ENCODE measurements around the gene BMP8A.

GRCh38 chr1:39539252-39539790, 47.9 kb downstream of the BMP8A start:
- TF ChIP-seq, protein P1, sequence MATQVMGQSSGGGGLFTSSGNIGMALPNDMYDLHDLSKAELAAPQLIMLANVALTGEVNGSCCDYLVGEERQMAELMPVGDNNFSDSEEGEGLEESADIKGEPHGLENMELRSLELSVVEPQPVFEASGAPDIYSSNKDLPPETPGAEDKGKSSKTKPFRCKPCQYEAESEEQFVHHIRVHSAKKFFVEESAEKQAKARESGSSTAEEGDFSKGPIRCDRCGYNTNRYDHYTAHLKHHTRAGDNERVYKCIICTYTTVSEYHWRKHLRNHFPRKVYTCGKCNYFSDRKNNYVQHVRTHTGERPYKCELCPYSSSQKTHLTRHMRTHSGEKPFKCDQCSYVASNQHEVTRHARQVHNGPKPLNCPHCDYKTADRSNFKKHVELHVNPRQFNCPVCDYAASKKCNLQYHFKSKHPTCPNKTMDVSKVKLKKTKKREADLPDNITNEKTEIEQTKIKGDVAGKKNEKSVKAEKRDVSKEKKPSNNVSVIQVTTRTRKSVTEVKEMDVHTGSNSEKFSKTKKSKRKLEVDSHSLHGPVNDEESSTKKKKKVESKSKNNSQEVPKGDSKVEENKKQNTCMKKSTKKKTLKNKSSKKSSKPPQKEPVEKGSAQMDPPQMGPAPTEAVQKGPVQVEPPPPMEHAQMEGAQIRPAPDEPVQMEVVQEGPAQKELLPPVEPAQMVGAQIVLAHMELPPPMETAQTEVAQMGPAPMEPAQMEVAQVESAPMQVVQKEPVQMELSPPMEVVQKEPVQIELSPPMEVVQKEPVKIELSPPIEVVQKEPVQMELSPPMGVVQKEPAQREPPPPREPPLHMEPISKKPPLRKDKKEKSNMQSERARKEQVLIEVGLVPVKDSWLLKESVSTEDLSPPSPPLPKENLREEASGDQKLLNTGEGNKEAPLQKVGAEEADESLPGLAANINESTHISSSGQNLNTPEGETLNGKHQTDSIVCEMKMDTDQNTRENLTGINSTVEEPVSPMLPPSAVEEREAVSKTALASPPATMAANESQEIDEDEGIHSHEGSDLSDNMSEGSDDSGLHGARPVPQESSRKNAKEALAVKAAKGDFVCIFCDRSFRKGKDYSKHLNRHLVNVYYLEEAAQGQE (IDR thresholded peaks at IDR 0.05; ENCODE audit: insufficient read depth in 1 of 2, low read depth in 2 of 2, low read length in 1 of 2), result no peak
- TF ChIP-seq, protein P2, sequence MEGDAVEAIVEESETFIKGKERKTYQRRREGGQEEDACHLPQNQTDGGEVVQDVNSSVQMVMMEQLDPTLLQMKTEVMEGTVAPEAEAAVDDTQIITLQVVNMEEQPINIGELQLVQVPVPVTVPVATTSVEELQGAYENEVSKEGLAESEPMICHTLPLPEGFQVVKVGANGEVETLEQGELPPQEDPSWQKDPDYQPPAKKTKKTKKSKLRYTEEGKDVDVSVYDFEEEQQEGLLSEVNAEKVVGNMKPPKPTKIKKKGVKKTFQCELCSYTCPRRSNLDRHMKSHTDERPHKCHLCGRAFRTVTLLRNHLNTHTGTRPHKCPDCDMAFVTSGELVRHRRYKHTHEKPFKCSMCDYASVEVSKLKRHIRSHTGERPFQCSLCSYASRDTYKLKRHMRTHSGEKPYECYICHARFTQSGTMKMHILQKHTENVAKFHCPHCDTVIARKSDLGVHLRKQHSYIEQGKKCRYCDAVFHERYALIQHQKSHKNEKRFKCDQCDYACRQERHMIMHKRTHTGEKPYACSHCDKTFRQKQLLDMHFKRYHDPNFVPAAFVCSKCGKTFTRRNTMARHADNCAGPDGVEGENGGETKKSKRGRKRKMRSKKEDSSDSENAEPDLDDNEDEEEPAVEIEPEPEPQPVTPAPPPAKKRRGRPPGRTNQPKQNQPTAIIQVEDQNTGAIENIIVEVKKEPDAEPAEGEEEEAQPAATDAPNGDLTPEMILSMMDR (IDR thresholded peaks at IDR 0.05), result peak; percentile 93

Measured in Panc1 (cell line).